ENCODE measurements around the gene ARHGEF12.

ARHGEF12 gene

GRCh38 chr11:120302001-120302805, 34.0 kb upstream of the ARHGEF12 start:
- WGBS, 2 experiments (ENCODE audit: insufficient coverage in 2 of 2), result 66 to 89% methylated on average over 2 to 3 of the region's 6 CpGs
- Histone ChIP-seq H3K4me1 (ENCODE audit: control insufficient read depth, insufficient read depth, low read length, poor library complexity, severe bottlenecking) (peaks cover 14% of the 10 kb centered on the region), H3K9me3 (ENCODE audit: control insufficient read depth, low read length) (no peaks in the 10 kb centered on the region), H3K27ac (ENCODE audit: low read depth, low read length, severe bottlenecking) (no peak overlapping the region), H3K36me3 (ENCODE audit: control insufficient read depth, insufficient read depth, low read length) (no peaks in the 10 kb centered on the region), H3K4me3 (ENCODE audit: extremely low read depth, insufficient read depth, low read length, poor library complexity, severe bottlenecking) (no peak overlapping the region)

- no peak overlapping the region for H3K4me3 ChIP-seq (ENCODE audit: extremely low read depth, insufficient read depth, low read length, poor library complexity, severe bottlenecking)
- 23 to 33% methylated on average over 3 of the region's 3 CpGs for WGBS, 2 experiments (ENCODE audit: insufficient coverage in 2 of 2)
- H3K27ac ChIP-seq (ENCODE audit: low read depth, low read length, severe bottlenecking), result no peak overlapping the region
- peaks cover 14% of the 10 kb centered on the region for H3K4me1 ChIP-seq (ENCODE audit: control insufficient read depth, insufficient read depth, low read length, poor library complexity, severe bottlenecking)
- no peaks in the 10 kb centered on the region for H3K9me3 ChIP-seq (ENCODE audit: control insufficient read depth, low read length)
- H3K36me3 ChIP-seq (ENCODE audit: control insufficient read depth, insufficient read depth, low read length), result no peaks in the 10 kb centered on the region
Observed at GRCh38 chr11:120303004-120303637, 33.1 kb upstream of the ARHGEF12 start.

- Histone ChIP-seq H3K4me3 (ENCODE audit: extremely low read depth, insufficient read depth, low read length, poor library complexity, severe bottlenecking) (no peak overlapping the region), H3K4me1 (ENCODE audit: control insufficient read depth, insufficient read depth, low read length, poor library complexity, severe bottlenecking) (peaks cover 14% of the 10 kb centered on the region), H3K9me3 (ENCODE audit: control insufficient read depth, low read length) (no peaks in the 10 kb centered on the region), H3K36me3 (ENCODE audit: control insufficient read depth, insufficient read depth, low read length) (no peaks in the 10 kb centered on the region), H3K27ac (ENCODE audit: low read depth, low read length, severe bottlenecking) (no peak overlapping the region)
Observed at GRCh38 chr11:120304526-120304925, 31.7 kb upstream of the ARHGEF12 start.

- Histone ChIP-seq H3K4me3 (ENCODE audit: extremely low read depth, insufficient read depth, low read length, poor library complexity, severe bottlenecking) (no peak overlapping the region), H3K27ac (ENCODE audit: low read depth, low read length, severe bottlenecking) (no peak overlapping the region), H3K9me3 (ENCODE audit: control insufficient read depth, low read length) (no peaks in the 10 kb centered on the region), H3K36me3 (ENCODE audit: control insufficient read depth, insufficient read depth, low read length) (no peaks in the 10 kb centered on the region), H3K4me1 (ENCODE audit: control insufficient read depth, insufficient read depth, low read length, poor library complexity, severe bottlenecking) (peaks cover 17% of the 10 kb centered on the region)
- 87 to 95% methylated on average over 11 of the region's 12 CpGs for WGBS, 2 experiments (ENCODE audit: insufficient coverage in 2 of 2)
Observed at GRCh38 chr11:120305286-120305685, 30.9 kb upstream of the ARHGEF12 start.

- Histone ChIP-seq H3K4me1 (ENCODE audit: control insufficient read depth, insufficient read depth, low read length, poor library complexity, severe bottlenecking) (peaks cover 17% of the 10 kb centered on the region), H3K27ac (ENCODE audit: low read depth, low read length, severe bottlenecking) (no peak overlapping the region), H3K36me3 (ENCODE audit: control insufficient read depth, insufficient read depth, low read length) (no peaks in the 10 kb centered on the region), H3K4me3 (ENCODE audit: extremely low read depth, insufficient read depth, low read length, poor library complexity, severe bottlenecking) (no peak overlapping the region), H3K9me3 (ENCODE audit: control insufficient read depth, low read length) (no peaks in the 10 kb centered on the region)
- 41 to 49% methylated on average over 7 to 9 of the region's 11 CpGs for WGBS, 2 experiments (ENCODE audit: insufficient coverage in 2 of 2)
Observed at GRCh38 chr11:120306519-120307242, 29.5 kb upstream of the ARHGEF12 start.

GRCh38 chr11:120307476-120307875, 28.7 kb upstream of the ARHGEF12 start:
- H3K9me3 ChIP-seq (ENCODE audit: control insufficient read depth, low read length), result no peaks in the 10 kb centered on the region
- no peaks in the 10 kb centered on the region for H3K36me3 ChIP-seq (ENCODE audit: control insufficient read depth, insufficient read depth, low read length)
- 82 to 94% methylated on average over 6 to 10 of the region's 11 CpGs for WGBS, 2 experiments (ENCODE audit: insufficient coverage in 2 of 2)
- no peak overlapping the region for H3K27ac ChIP-seq (ENCODE audit: low read depth, low read length, severe bottlenecking)
- H3K4me1 ChIP-seq (ENCODE audit: control insufficient read depth, insufficient read depth, low read length, poor library complexity, severe bottlenecking), result peaks cover 17% of the 10 kb centered on the region
- no peak overlapping the region for H3K4me3 ChIP-seq (ENCODE audit: extremely low read depth, insufficient read depth, low read length, poor library complexity, severe bottlenecking)

- Histone ChIP-seq H3K27ac (ENCODE audit: low read depth, low read length, severe bottlenecking) (no peak overlapping the region), H3K9me3 (ENCODE audit: control insufficient read depth, low read length) (no peaks in the 10 kb centered on the region), H3K4me3 (ENCODE audit: extremely low read depth, insufficient read depth, low read length, poor library complexity, severe bottlenecking) (no peak overlapping the region), H3K36me3 (ENCODE audit: control insufficient read depth, insufficient read depth, low read length) (no peaks in the 10 kb centered on the region), H3K4me1 (ENCODE audit: control insufficient read depth, insufficient read depth, low read length, poor library complexity, severe bottlenecking) (peaks cover 17% of the 10 kb centered on the region)
- 91 to 93% methylated on average over 5 to 7 of the region's 7 CpGs for WGBS, 2 experiments (ENCODE audit: insufficient coverage in 2 of 2)
Observed at GRCh38 chr11:120308081-120308480, 28.1 kb upstream of the ARHGEF12 start.

- no peaks in the 10 kb centered on the region for H3K36me3 ChIP-seq (ENCODE audit: control insufficient read depth, insufficient read depth, low read length)
- H3K27ac ChIP-seq (ENCODE audit: low read depth, low read length, severe bottlenecking), result no peak overlapping the region
- 74 to 76% methylated on average over 3 of the region's 3 CpGs for WGBS, 2 experiments (ENCODE audit: insufficient coverage in 2 of 2)
- H3K4me3 ChIP-seq (ENCODE audit: extremely low read depth, insufficient read depth, low read length, poor library complexity, severe bottlenecking), result no peak overlapping the region
- no peaks in the 10 kb centered on the region for H3K9me3 ChIP-seq (ENCODE audit: control insufficient read depth, low read length)
- H3K4me1 ChIP-seq (ENCODE audit: control insufficient read depth, insufficient read depth, low read length, poor library complexity, severe bottlenecking), result peaks cover 9% of the 10 kb centered on the region
Observed at GRCh38 chr11:120310870-120311269, 25.3 kb upstream of the ARHGEF12 start.

GRCh38 chr11:120314861-120315260, 21.4 kb upstream of the ARHGEF12 start:
- Histone ChIP-seq H3K9me3 (ENCODE audit: control insufficient read depth, low read length) (no peaks in the 10 kb centered on the region), H3K4me3 (ENCODE audit: extremely low read depth, insufficient read depth, low read length, poor library complexity, severe bottlenecking) (no peak overlapping the region), H3K36me3 (ENCODE audit: control insufficient read depth, insufficient read depth, low read length) (no peaks in the 10 kb centered on the region), H3K27ac (ENCODE audit: low read depth, low read length, severe bottlenecking) (no peak overlapping the region), H3K4me1 (ENCODE audit: control insufficient read depth, insufficient read depth, low read length, poor library complexity, severe bottlenecking) (peaks cover 12% of the 10 kb centered on the region)
- WGBS, 2 experiments (ENCODE audit: insufficient coverage in 2 of 2), result 86 to 87% methylated on average over 3 of the region's 3 CpGs

- Histone ChIP-seq H3K36me3 (ENCODE audit: control insufficient read depth, insufficient read depth, low read length) (no peaks in the 10 kb centered on the region), H3K4me3 (ENCODE audit: extremely low read depth, insufficient read depth, low read length, poor library complexity, severe bottlenecking) (no peak overlapping the region), H3K9me3 (ENCODE audit: control insufficient read depth, low read length) (no peaks in the 10 kb centered on the region), H3K4me1 (ENCODE audit: control insufficient read depth, insufficient read depth, low read length, poor library complexity, severe bottlenecking) (peaks cover 10% of the 10 kb centered on the region), H3K27ac (ENCODE audit: low read depth, low read length, severe bottlenecking) (no peak overlapping the region)
- WGBS, 2 experiments (ENCODE audit: insufficient coverage in 2 of 2), result 43 to 44% methylated on average over 5 to 7 of the region's 8 CpGs
Observed at GRCh38 chr11:120316880-120317688, 19.1 kb upstream of the ARHGEF12 start.
